HG03457 (cell line): ENCODE data around the gene SMIM45.
"Not testable (repeated sequence)": the region's sequence is repeated elsewhere in the genome, so short reads cannot be mapped to it uniquely, and the experiment has no call there.

Source experiments
- ATAC-seq: cut with Tn5 transposase; IDR thresholded peaks from one replicate; pipeline ENCODE4 v1.9.1; 2021; ENCODE audit warnings: moderate number of reproducible peaks; ENCODE audit not compliant: unreplicated experiment

The SMIM45 gene

GRCh38 chr22:41933411-41934177 is 18.4 kb upstream of the SMIM45 start:
- ATAC-seq: no peak

GRCh38 chr22:41934284-41935014 is 17.5 kb upstream of the SMIM45 start:
- ATAC-seq: no peak

DNA sequence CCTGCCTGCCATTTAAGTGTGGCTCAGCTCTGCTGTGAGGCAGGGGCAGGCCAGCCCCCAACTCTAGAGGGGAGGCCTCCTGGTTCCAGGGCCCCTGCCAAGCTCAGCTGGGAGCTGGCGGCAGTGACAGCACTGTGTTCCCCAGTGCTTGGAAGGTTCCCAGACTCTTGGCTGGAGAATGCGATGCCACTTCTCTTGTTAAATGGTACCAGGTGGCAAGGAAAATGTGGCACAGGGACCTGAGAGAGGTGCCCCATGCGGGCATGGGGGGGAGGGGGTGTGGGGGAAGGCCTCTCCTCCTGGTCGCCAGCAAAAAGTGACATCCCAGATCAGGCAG is 17.0 kb upstream of the SMIM45 start:
- no peak for ATAC-seq

DNA sequence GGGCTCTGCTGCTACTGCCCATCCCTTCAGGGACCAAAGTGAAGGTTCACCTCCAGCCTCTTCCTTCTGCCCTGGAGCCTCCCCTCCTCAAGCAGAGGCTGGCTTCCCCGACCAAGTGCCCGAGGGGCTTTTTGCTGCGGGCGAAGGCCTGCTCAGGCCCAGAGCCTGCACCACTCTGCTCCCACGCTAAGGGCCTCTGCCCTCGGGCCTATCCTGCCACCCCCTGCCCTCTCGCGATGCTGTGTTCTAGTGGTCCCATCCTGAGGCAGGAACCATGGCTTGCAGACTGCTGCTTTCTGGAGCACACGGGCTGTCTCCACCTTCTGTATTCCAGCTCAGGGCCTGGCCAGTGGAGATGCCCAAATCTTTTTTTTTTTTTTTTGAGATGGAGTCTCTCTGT is 16.4 kb upstream of the SMIM45 start:
- ATAC-seq: no peak

DNA sequence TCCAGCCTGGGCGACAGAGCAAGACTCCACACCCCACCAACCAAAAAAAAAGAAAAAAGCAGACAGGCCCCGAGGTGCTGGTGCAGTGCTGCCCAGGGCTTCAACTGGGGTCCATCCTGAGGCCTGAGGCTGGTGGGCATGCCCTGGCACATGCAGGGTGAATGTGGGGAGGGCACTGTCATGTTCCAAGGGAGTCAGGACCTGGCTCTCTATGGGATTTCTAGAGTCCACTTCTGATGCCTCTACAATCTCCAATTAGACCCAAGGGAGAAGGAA is 15.1 kb upstream of the SMIM45 start:
- ATAC-seq: no peak

GRCh38 chr22:41939981-41940831 is 11.7 kb upstream of the SMIM45 start:
- peak; percentile 41 for ATAC-seq

DNA sequence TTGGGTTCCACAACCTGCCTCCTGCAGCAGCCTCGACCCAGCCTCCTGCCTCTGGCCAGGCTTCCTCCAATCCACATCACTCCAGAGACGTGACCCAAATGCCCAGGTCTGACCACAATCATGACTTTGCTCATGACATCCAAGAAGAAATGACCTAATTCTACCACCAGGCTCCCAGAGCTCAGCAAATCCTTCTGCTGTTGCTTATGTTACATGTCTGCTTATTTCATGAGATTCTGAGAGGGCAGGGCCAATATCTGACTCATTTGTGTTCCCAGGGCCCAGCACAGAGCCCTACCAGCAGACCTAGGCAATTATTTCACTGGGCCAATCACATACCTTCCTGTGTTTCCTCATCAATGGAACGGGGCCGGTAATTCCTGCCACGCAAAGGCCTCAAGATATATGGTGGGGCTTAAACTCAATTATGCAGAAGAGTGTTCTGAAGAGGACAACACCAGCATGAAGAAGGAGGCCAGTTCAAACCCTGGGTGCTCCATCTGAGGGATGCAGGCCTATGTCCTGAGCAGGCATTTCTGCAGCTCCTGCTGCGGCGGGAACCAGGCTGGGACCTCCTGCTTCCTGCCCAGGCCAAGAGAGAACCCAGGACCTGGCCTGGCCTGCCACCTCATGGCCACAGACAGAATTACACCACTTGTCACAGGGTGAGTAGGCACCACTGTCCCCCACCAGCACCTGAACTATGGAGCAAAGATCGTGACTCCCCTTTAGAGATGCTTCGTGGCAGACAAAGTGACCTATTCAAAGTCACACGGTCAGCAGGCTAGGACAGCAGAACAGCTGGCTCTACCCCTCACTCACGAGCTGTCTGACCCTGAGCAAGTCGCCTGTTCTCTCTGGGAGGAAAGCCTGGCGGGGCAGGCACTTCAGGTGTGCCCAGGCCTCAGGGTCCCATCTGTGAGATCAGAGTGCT is 10.9 kb upstream of the SMIM45 start:
- ATAC-seq: no peak

DNA sequence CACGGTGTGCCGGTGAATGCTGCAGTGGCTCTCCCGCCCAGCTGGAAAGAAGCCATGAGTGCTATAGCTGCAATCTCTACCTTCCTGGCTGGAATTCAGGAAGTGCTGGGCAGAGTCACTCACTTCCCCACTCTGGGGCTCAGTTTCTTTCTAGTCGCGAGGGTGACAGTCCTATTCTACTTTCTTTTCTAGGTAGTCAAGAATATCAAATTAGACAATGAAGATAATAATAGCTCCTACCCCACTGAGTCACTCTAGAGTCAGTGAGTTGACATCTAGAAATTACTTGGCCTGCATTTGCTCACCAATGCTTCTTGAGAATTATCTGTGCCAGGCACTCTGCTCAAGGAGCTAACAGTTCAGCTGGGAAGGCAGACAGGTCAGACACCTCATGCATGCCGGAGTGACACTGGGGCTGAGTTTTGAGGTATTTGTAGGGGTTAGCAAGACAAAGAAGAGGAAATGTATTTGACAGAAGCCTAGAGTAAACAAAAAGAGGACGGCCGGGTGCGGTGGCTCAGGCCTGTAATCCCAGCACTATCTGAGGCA is 8.2 kb upstream of the SMIM45 start:
- no peak for ATAC-seq

DNA sequence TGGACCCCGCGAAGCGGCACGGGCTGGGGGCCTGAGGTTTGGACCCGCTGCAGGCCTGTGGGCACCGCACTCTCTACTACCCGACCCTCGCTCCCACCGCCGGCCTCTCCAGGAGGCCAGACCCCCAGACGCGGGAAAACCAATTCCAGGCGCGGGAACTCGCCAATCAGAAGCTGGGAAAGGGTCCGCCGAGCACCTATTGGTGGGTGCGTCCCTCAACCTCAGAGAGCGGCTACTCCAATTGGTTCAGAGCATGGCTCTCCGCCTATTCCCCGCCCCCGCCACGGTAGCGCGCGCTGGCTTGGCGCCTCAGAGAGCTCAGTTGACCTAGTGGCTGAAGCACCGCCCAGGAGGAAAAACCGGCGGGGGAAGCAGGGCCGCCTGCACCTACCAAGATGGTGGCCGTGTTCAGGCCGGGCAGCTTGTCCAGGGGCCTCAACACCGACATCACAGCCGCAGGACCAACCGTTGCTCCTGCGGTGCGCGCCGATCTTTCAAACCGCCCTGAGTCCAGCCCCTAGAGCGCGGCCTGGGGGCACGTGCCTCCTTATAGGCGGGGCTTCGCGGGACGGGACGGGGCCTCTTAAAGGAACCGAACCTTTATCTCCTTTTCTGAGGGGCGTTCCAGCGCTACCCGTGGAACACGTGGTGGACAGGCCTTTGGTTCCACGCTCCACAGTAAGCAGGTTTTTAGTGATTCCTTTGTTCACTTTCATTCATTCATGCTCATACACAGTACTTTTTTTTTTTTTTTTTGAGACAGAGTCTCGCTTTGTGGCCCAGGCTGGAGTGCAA is 5.1 kb upstream of the SMIM45 start, which contains the start of gene CENPM:
CENPM (minus strand) TSS at position 524 of the 795 bp plus-strand sequence; CDS start at position 448, 76 bp downstream.
- ATAC-seq: peak; percentile 57

DNA sequence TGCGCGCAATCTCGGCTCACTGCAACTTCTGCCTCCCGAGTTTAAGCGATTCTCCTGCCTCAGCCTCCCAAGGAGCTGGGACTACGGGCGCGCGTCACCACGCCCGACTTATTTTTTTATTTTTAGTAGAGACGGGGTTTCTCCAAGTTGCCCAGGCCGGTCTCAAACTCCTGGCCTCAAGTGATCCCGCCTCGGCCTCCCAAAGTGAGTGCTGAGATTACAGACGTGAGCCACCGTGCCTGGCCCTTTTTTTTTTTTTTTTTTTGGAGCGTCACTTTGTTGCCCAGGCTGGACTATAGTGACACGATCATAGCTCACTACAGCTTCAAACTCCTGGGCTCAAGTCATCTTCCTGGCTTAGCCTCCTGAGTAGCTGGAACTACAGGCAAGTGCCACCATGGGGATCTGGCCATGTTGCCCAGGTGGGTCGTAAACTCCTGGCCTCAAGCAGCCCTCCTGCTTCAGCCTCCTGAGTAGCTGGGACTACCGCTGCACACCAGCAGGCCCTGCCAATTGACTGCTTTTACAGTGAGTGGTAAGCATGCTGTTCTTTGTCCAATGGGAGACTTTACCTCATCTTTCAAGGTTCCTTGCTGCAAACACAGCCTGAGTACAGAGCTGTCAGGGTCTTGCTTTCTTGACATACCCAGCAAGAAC is 4.4 kb upstream of the SMIM45 start:
- no peak for ATAC-seq

- ATAC-seq: no peak
Observed at GRCh38 chr22:41948142-41948541, 3.8 kb upstream of the SMIM45 start.

GRCh38 chr22:41948928-41949296 is 3.0 kb upstream of the SMIM45 start:
- ATAC-seq: not testable (repeated sequence)

DNA sequence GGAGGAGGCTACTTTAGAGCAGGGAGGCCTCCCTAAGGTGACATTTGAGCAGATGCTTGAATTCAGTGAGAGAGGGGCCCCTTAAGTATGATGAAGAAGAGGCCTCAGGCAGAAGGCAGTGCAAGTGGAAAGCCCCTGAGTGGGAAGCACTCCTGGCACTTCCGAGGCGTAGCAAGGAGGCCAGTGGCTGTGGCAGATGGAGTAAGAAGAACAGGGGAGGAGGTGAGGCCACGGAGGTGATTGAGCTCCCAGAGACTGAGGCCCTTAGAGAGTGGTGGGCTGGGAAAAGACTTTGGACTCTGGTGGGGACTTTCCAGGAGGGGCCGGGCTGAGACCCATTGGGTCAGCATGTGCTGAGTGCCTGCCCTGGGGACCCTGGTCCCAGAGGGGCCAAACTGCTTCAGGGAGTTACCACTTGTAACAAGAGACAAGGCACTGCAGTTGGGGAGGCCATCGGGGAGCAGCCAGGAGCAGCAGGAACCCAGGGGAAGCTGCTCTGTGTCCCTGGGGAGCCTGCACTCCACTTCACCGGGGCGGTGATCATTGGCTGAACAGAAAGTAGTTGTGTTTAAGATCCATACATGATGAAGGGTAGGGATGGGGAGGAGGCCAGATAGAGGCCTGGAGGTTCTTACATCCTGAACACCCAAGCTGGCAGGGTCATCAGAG is 2.5 kb upstream of the SMIM45 start:
- no peak for ATAC-seq

GRCh38 chr22:41952713-41953112 is 763 bp downstream of the SMIM45 start:
- ATAC-seq: no peak

- ATAC-seq: no peak
Observed at GRCh38 chr22:41957941-41958556, 6.1 kb downstream of the SMIM45 start.

DNA sequence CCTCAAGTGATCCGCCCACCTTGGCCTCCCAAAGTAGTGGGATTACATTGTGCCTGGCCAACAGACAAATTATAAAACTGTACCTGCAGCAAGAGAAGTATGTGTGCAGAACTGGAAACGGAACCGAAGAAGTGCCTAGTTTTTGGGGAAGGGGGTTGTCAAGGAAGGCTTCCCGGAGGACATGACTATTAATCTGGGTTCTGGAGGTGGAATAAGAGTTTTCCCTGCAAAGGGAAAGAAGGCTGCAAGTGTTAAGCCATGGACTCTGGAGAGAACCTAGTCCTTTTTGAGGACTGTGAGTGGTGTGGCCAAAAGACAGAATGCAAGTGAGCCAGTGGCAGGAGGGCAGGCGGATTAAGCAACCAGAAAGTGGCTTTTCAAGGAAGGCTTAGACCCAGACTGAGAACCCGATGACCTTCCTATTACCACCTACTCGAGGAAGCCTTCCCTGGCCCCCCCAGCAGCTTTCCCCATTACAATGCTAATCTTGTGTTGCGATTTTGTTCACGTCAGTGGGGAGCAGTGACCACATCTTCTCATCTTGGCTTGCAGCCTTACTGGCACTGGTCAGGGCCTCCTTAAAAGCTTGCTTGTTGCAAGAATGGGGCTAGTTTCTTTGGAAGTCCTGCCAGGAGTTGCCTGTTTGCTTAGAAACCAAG is 11.6 kb downstream of the SMIM45 start:
- ATAC-seq: no peak

- no peak for ATAC-seq
Observed at GRCh38 chr22:41964112-41964491, 12.2 kb downstream of the SMIM45 start.

DNA sequence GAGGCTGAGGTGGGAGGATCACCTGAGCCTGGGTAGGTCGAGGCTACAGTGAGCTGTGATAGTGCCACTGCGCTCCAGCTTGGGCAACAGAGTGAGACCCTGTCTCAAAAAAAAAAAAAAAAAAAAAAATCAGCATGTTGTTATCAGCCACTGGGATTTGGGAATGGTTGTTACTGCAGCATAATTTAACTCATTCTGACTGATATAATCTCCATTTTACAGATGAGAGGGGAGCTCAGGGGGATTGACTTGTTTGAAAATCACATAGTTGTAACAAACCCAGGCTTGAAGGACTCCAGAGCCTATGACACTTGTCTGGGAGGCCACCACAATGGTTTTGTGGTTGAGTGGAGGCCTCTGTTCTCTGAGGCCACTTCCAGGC is 14.3 kb downstream of the SMIM45 start:
- no peak for ATAC-seq
